ENCODE measurements around the gene LMAN1L.

LMAN1L gene

GRCh38 chr15:74788683-74789151 lies 23.9 kb upstream of the LMAN1L start:
- H3K4me3 ChIP-seq (ENCODE audit: low read depth, low read length) = no peak overlapping the region
- POLR2A ChIA-PET = no interaction called here
- no peak for DNase-seq (ENCODE audit: low read depth, low spot score)
- CTCF ChIA-PET = interaction anchor here (0.8 to 33.5 kb wide), 13 partner anchors 9 to 165 kb away, joined by 3 to 1672 read pairs (median 4); partner anchors contain the start of genes CLK3, CPLX3, MPI and RPP25
- TF ChIP-seq CTCF (IDR thresholded peaks at IDR 0.05; ENCODE audit: insufficient read depth, low read length, missing control alignments) = no peak

- POLR2A ChIA-PET = no interaction called here
- TF ChIP-seq CTCF (IDR thresholded peaks at IDR 0.05; ENCODE audit: insufficient read depth, low read length, missing control alignments) = no peak
- CTCF ChIA-PET = interaction anchor here (9.2 to 12.5 kb wide), 4 partner anchors 8 to 18 kb away, joined by 106 to 333 read pairs (median 132); partner anchors contain the start of gene CSK
- DNase-seq (ENCODE audit: low read depth, low spot score) = no peak
- no peak overlapping the region for H3K4me3 ChIP-seq (ENCODE audit: low read depth, low read length)
These were observed 23.4 kb upstream of the LMAN1L start for GRCh38 chr15:74789171-74789631.

- no peak overlapping the region for H3K4me3 ChIP-seq (ENCODE audit: low read depth, low read length)
- POLR2A ChIA-PET = no interaction called here
- CTCF ChIA-PET = interaction anchor here (1.0 to 9.6 kb wide), 4 partner anchors 9 to 47 kb away, joined by 3 to 136 read pairs (median 117); partner anchors contain the start of gene CSK
- TF ChIP-seq CTCF (IDR thresholded peaks at IDR 0.05; ENCODE audit: insufficient read depth, low read length, missing control alignments) = no peak
- DNase-seq (ENCODE audit: low read depth, low spot score) = no peak
These were observed 22.9 kb upstream of the LMAN1L start for GRCh38 chr15:74789741-74790079.

- TF ChIP-seq CTCF (IDR thresholded peaks at IDR 0.05; ENCODE audit: insufficient read depth, low read length, missing control alignments) = no peak
- ChIA-PET CTCF (interaction anchor here (0.9 to 9.6 kb wide), 6 partner anchors 9 to 158 kb away, joined by 3 to 136 read pairs (median 54); partner anchors contain the start of gene CSK), POLR2A (no interaction called here)
- H3K4me3 ChIP-seq (ENCODE audit: low read depth, low read length) = no peak overlapping the region
- no peak for DNase-seq (ENCODE audit: low read depth, low spot score)
These were observed 22.3 kb upstream of the LMAN1L start for GRCh38 chr15:74790080-74790916.

- TF ChIP-seq CTCF (IDR thresholded peaks at IDR 0.05; ENCODE audit: insufficient read depth, low read length, missing control alignments) = no peak
- ChIA-PET CTCF (interaction anchor here (0.9 to 9.6 kb wide), 6 partner anchors 10 to 160 kb away, joined by 3 to 136 read pairs (median 54); partner anchors contain the start of gene CSK), POLR2A (no interaction called here)
- no peak for DNase-seq (ENCODE audit: low read depth, low spot score)
- H3K4me3 ChIP-seq (ENCODE audit: low read depth, low read length) = no peak overlapping the region
These were observed 21.6 kb upstream of the LMAN1L start for GRCh38 chr15:74791007-74791406.

- CTCF ChIA-PET = interaction anchor here (1.0 to 9.6 kb wide), 9 partner anchors 9 to 170 kb away, joined by 3 to 136 read pairs (median 3); partner anchors contain the start of gene CSK
- no peak overlapping the region for H3K4me3 ChIP-seq (ENCODE audit: low read depth, low read length)
- TF ChIP-seq CTCF (IDR thresholded peaks at IDR 0.05; ENCODE audit: insufficient read depth, low read length, missing control alignments) = no peak
- POLR2A ChIA-PET = no interaction called here
- no peak for DNase-seq (ENCODE audit: low read depth, low spot score)
These were observed 21.0 kb upstream of the LMAN1L start for GRCh38 chr15:74791667-74792066.
